Breast epithelium (tissue), 3 donors: ENCODE measurements around the gene WDR53.

ENCODE experiments used
- CTCF ChIP-seq, 3 donors: fragments of 450-650 bp; IDR thresholded peaks; one replicate each; pipeline ENCODE4 v1.5.1; 2016 to 2017; ENCODE audit warnings: antibody characterized with exemption in 3 of 3, mild to moderate bottlenecking in 3 of 3, moderate library complexity in 3 of 3
- POLR2A ChIP-seq: fragments of 450-650 bp; IDR thresholded peaks from one replicate; pipeline ENCODE4 v1.6.1; 2016; ENCODE audit warnings: antibody characterized with exemption, mild to moderate bottlenecking, moderate library complexity
- POLR2AphosphoS5 ChIP-seq, 3 donors: sonication (generic); formaldehyde crosslinking; IDR thresholded peaks; one replicate each; pipeline ENCODE4 v1.6.1; 2017; ENCODE audit warnings: antibody characterized with exemption in 3 of 3

DNA sequence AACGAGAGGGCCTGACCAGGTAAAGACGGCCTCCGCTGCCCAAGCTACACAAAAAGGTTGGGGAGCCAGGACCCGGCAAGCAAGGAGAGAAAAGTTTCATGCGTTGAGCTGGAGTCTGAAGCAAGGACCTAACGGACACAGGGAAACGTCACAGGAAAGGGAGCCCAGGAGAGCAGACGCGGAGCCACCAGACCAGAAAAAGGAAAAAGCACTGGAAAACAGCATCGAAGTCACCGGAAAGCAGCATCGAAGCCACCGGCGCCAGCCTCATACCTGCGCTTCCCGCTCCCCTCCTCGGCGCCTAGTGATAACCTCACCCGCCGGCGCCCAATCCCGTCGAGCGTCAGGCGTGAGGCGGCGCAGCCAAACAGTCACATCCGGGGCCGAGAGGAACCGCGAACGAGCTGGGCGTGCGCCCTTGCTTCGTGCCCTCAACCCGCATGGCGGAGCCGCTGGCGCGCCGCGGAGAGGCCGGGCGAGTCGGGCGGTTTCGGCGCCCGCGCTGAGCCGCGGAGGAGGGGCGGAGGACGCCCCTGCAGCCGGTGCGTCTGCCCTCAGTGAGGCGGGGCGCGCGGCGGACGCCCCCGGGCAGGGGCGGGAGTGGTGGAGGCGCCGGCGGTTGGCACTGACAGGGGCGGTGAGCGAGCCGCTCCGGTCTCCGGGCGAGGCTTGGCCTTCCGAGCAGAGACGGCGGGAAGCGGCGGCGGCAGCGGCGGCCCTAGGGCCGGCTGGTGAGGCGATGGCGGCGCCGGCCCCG lies at the start of gene WDR53, which contains the start of gene FBXO45:
- no peak for TF ChIP-seq CTCF (IDR thresholded peaks at IDR 0.05)
- peak; percentile 69 for TF ChIP-seq POLR2A
- peak; percentile 86 to 97 (median 88) for TF ChIP-seq POLR2AphosphoS5 (IDR thresholded peaks at IDR 0.05)
